Right lobe of liver (tissue), 4 donors: ENCODE measurements around the gene SH3RF3.

Source experiments
- POLR2A ChIP-seq: fragments of 450-650 bp; IDR thresholded peaks from one replicate; pipeline ENCODE4 v1.6.1; 2017; ENCODE audit warnings: antibody characterized with exemption, mild to moderate bottlenecking
- TF ChIP-seq, protein P1 (sequence below), 4 donors: fragments of 200-600 bp in 3 of 4; fragments of 450-650 bp in 1 of 4; IDR thresholded peaks; one replicate each; pipeline versions ENCODE4 v1.5.1 to v1.8.0; 2016 to 2022; ENCODE audit warnings: antibody characterized with exemption in 4 of 4, mild to moderate bottlenecking in 2 of 4
- donor health status: DM: no; HTN: no; CAD: no.
- donor health status: DM: no; HTN: no; CAD: no.
- donor health status: DM: no; HTN: yes; CAD: no.

- TF ChIP-seq, protein P1, sequence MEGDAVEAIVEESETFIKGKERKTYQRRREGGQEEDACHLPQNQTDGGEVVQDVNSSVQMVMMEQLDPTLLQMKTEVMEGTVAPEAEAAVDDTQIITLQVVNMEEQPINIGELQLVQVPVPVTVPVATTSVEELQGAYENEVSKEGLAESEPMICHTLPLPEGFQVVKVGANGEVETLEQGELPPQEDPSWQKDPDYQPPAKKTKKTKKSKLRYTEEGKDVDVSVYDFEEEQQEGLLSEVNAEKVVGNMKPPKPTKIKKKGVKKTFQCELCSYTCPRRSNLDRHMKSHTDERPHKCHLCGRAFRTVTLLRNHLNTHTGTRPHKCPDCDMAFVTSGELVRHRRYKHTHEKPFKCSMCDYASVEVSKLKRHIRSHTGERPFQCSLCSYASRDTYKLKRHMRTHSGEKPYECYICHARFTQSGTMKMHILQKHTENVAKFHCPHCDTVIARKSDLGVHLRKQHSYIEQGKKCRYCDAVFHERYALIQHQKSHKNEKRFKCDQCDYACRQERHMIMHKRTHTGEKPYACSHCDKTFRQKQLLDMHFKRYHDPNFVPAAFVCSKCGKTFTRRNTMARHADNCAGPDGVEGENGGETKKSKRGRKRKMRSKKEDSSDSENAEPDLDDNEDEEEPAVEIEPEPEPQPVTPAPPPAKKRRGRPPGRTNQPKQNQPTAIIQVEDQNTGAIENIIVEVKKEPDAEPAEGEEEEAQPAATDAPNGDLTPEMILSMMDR (IDR thresholded peaks at IDR 0.05): no peak
- no peak for TF ChIP-seq POLR2A
Observed at GRCh38 chr2:109447251-109447661, 318.3 kb downstream of the SH3RF3 start.
